Right lobe of liver (tissue), 4 donors: Measurements from ENCODE around the gene MTMR1.

Experiments
- CTCF ChIP-seq, 4 donors: fragments of 200-600 bp in 3 of 4; fragments of 450-650 bp in 1 of 4; IDR thresholded peaks; one replicate each; pipeline versions ENCODE4 v1.5.1 to v1.8.0; 2016 to 2022; ENCODE audit warnings: antibody characterized with exemption in 4 of 4, mild to moderate bottlenecking in 2 of 4
- POLR2A ChIP-seq: fragments of 450-650 bp; IDR thresholded peaks from one replicate; pipeline ENCODE4 v1.6.1; 2017; ENCODE audit warnings: antibody characterized with exemption, mild to moderate bottlenecking
- donor health status: DM: no; HTN: no; CAD: no.
- donor health status: DM: no; HTN: no; CAD: no.
- donor health status: DM: no; HTN: yes; CAD: no.

GRCh38 chrX:150770623-150771022 is 77.4 kb downstream of the MTMR1 start:
- TF ChIP-seq POLR2A = no peak
- TF ChIP-seq CTCF (IDR thresholded peaks at IDR 0.05) = no peak
